AG09319 (cell line): ENCODE results near the gene COA6.
"Not testable (repeated sequence)": the region's sequence is repeated elsewhere in the genome, so short reads cannot be mapped to it uniquely, and the experiment has no call there.

Experiments
- DNase-seq: peaks from one replicate; pipeline ENCODE4 v3.0.0-alpha.2; 2010; ENCODE audit warnings: low read depth; ENCODE audit errors: extremely low read depth
- CTCF ChIP-seq: IDR thresholded peaks from 2 replicates; pipeline ENCODE4 v1.5.1; 2011; ENCODE audit warnings: low read depth, mild to moderate bottlenecking, inconsistent platforms, low read length, moderate library complexity

The COA6 gene

GRCh38 chr1:234369784-234370183 lies 3.5 kb upstream of the COA6 start:
- DNase-seq, result no peak
- no peak for TF ChIP-seq CTCF

- TF ChIP-seq CTCF, result no peak
- no peak for DNase-seq
These were observed 1.8 kb upstream of the COA6 start for GRCh38 chr1:234371414-234371813.

- DNase-seq, result no peak
These were observed 1.1 kb upstream of the COA6 start for GRCh38 chr1:234372011-234372757.

GRCh38 chr1:234373959-234374254 lies 651 bp downstream of the COA6 start:
- no peak for DNase-seq

More at GRCh38 chr1:234372011-234372757, 1.1 kb upstream of the COA6 start:
- TF ChIP-seq CTCF, result no peak

GRCh38 chr1:234375672-234376071 lies 2.4 kb downstream of the COA6 start:
- TF ChIP-seq CTCF, result no peak

More at GRCh38 chr1:234373959-234374254, 651 bp downstream of the COA6 start:
- no peak for TF ChIP-seq CTCF

GRCh38 chr1:234379591-234380109 lies 6.4 kb downstream of the COA6 start:
- DNase-seq, result not testable (repeated sequence)

More at GRCh38 chr1:234375672-234376071, 2.4 kb downstream of the COA6 start:
- no peak for DNase-seq

GRCh38 chr1:234381699-234382555 lies 8.7 kb downstream of the COA6 start:
- TF ChIP-seq CTCF, result no peak
- no peak for DNase-seq
